ACC112 (cell line): ENCODE data around the gene MTCH2.
A peak's percentile ranks its signal among the peaks of the same experiment; 100 is the strongest.

Experiments
- H2AFZ ChIP-seq: fragments of 200-600 bp; sonication (generic); one replicate; pipeline ENCODE4 v1.6.0; 2017; ENCODE audit warnings: antibody characterized with exemption, low read length; ENCODE audit not compliant: unreplicated experiment
- H3K27ac ChIP-seq: fragments of 200-600 bp; sonication (generic); 2 replicates; pipeline ENCODE4 v1.5.1; 2014; ENCODE audit warnings: low read depth, mild to moderate bottlenecking, antibody characterized with exemption, low read length, moderate library complexity
- H3K27me3 ChIP-seq: fragments of 200-600 bp; sonication (generic); 2 replicates; pipeline ENCODE4 v1.6.1; 2014; ENCODE audit warnings: mild to moderate bottlenecking, antibody characterized with exemption, low read length, moderate library complexity, mixed read lengths; ENCODE audit not compliant: insufficient read depth
- H3K36me3 ChIP-seq: fragments of 200-600 bp; sonication (generic); 2 replicates; pipeline ENCODE4 v1.6.1; 2016; ENCODE audit warnings: mild to moderate bottlenecking, antibody characterized with exemption, low read length, moderate library complexity, mixed read lengths; ENCODE audit not compliant: insufficient read depth
- H3K4me1 ChIP-seq: fragments of 200-600 bp; sonication (generic); one replicate; pipeline ENCODE4 v1.6.1; 2016; ENCODE audit warnings: low read length, mixed read lengths; ENCODE audit not compliant: insufficient read depth, unreplicated experiment, control insufficient read depth
- H3K4me3 ChIP-seq: fragments of 200-600 bp; sonication (generic); 2 replicates; pipeline ENCODE4 v1.5.1; 2014; ENCODE audit warnings: mild to moderate bottlenecking, low read depth, low read length
- H3K79me2 ChIP-seq: fragments of 200-600 bp; sonication (generic); one replicate; pipeline ENCODE4 v1.6.0; 2016; ENCODE audit warnings: low read length; ENCODE audit not compliant: control insufficient read depth, unreplicated experiment, insufficient read depth

Gene MTCH2

DNA sequence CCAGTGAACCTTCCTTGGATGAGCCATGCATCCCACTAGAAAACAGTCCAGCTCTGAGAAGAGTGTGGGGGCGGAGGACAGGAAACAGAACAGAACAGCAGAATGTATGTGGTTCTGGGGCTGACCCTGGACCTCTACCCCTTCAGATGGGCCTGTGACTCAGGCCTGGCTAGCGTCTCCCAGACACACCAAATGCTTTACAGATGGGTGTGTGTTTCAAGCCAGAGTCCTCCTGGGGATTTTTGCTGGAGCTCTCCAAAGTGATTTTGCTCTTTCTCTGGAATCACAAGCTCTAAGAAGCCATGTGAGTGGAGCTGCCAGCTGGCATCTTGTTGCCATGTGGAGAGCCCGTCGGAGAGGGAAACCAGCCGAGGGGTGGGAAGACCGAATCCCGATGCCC lies 35.0 kb downstream of the MTCH2 start:
- no peaks in the 10 kb centered on the region for H3K36me3 ChIP-seq
- H2AFZ ChIP-seq, result no peak overlapping the region
- peak overlapping the region; percentile 48 for H3K27ac ChIP-seq
- H3K27me3 ChIP-seq, result no peaks in the 10 kb centered on the region
- H3K4me1 ChIP-seq, result peaks cover 23% of the 10 kb centered on the region
- H3K4me3 ChIP-seq, result peak overlapping the region; percentile 35
- H3K79me2 ChIP-seq, result no peaks in the 10 kb centered on the region

DNA sequence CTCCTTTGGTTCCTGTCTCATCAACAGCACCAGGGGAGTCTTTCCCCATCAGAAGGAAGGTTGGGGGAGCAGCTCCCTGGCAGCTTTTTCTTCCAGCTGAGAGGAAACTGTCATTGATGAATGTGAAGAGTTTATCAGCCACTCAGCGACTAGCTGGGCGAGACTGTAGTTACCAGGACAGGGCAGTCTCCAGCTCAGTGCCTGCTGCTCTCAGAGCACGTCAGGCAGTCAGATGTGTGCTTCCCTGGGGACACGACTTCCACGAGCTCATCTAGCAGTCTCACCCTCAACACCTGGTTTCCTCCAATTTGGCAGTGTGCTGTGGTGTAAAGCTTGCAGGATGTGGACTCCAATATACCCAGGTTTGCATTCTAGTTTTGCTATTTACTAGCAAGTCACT lies 35.6 kb downstream of the MTCH2 start:
- H2AFZ ChIP-seq, result no peak overlapping the region
- H3K27ac ChIP-seq, result peak overlapping the region; percentile 48
- H3K27me3 ChIP-seq, result no peaks in the 10 kb centered on the region
- H3K79me2 ChIP-seq, result no peaks in the 10 kb centered on the region
- peaks cover 23% of the 10 kb centered on the region for H3K4me1 ChIP-seq
- peak overlapping the region; percentile 21; the same call in 1 of the 2 replicates for H3K4me3 ChIP-seq
- H3K36me3 ChIP-seq, result no peaks in the 10 kb centered on the region

GRCh38 chr11:47605921-47606320 lies 36.4 kb downstream of the MTCH2 start:
- Histone ChIP-seq H3K4me1 (peaks cover 23% of the 10 kb centered on the region), H3K27ac (no peak overlapping the region), H3K36me3 (no peaks in the 10 kb centered on the region), H3K4me3 (no peak overlapping the region), H3K79me2 (no peaks in the 10 kb centered on the region), H2AFZ (no peak overlapping the region), H3K27me3 (no peaks in the 10 kb centered on the region)

GRCh38 chr11:47603295-47603694 lies 39.1 kb downstream of the MTCH2 start:
- Histone ChIP-seq H3K27me3 (no peaks in the 10 kb centered on the region), H3K79me2 (no peaks in the 10 kb centered on the region), H3K27ac (no peak overlapping the region), H3K4me3 (no peak overlapping the region), H2AFZ (no peak overlapping the region), H3K4me1 (peaks cover 21% of the 10 kb centered on the region), H3K36me3 (no peaks in the 10 kb centered on the region)

GRCh38 chr11:47599902-47600301 lies 42.5 kb downstream of the MTCH2 start:
- H3K36me3 ChIP-seq, result no peaks in the 10 kb centered on the region
- H2AFZ ChIP-seq, result no peak overlapping the region
- no peaks in the 10 kb centered on the region for H3K4me1 ChIP-seq
- H3K27ac ChIP-seq, result no peak overlapping the region
- no peaks in the 10 kb centered on the region for H3K79me2 ChIP-seq
- no peak overlapping the region for H3K4me3 ChIP-seq
- peaks cover 11% of the 10 kb centered on the region for H3K27me3 ChIP-seq

GRCh38 chr11:47595967-47596366 lies 46.4 kb downstream of the MTCH2 start:
- Histone ChIP-seq H3K27me3 (peaks cover 42% of the 10 kb centered on the region), H3K79me2 (no peaks in the 10 kb centered on the region), H2AFZ (no peak overlapping the region), H3K4me3 (no peak overlapping the region), H3K4me1 (peaks cover 7% of the 10 kb centered on the region), H3K36me3 (no peaks in the 10 kb centered on the region), H3K27ac (no peak overlapping the region)

DNA sequence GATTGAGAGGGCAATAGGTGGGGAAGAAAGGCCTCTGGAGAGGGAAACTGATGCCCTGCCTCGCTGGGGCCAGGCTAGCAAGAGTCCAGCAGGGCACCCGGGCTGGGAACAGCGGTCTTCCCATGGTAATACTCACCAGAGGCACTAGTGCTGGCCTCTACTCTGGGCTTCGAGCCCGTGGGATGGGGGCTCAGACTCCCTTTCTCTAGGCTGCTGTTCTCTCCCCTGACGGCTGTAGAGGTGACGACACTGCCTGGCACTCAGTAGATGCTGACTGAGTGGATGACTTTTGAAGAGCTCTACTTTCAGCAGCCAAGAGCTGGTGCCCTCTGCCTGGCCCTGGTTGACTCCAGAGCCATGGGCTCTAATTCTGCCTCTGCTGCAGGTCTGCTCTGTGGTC lies 47.3 kb downstream of the MTCH2 start:
- no peak overlapping the region for H3K4me3 ChIP-seq
- no peak overlapping the region for H3K27ac ChIP-seq
- peaks cover 42% of the 10 kb centered on the region for H3K27me3 ChIP-seq
- H3K36me3 ChIP-seq, result no peaks in the 10 kb centered on the region
- no peaks in the 10 kb centered on the region for H3K79me2 ChIP-seq
- H2AFZ ChIP-seq, result no peak overlapping the region
- peaks cover 7% of the 10 kb centered on the region for H3K4me1 ChIP-seq

DNA sequence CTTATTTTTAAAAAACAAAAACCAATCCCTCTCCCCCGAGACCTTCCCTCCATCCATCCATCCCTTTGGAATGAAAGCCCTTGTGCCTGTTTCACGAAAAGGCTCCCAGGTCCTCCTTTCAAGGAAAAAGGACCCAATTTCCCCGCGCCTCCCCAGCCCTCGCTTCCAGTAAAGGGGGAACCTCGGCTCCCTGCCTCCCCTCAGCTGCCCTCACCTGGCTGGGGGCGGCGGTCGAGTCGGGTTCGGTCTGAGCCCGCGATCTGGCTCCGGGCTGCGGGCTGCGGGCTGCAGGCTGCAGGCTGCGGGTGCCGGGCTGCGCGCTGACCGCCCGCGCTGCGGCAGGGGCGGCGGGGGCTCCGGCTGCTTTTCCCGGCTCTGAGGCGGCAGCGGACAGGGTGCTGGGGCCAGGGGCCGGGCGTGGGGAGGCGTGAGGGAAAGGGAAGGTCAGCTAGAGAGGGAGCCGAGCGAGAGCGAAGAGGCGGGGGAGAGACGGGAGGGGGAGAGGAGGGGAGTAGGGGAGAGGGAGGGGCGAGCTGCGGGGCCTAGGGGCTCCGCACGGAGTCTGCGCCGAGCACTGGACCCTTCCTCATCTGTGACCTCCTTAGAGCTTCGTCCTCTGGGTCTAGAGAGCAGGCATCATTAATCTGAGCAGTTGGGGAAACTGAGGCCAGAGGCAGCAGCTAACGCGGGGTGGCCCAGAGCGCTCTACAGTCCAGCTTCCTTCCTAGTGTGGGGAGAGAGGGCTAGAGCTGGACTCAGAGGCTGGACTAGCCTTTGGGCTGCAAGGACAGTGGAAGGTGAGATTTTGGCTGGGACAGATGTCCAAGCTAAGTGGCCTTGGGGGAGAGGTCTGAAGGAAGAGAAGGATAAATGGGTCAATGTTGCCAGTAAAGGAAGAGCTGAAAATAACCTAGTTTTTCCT lies 48.2 kb downstream of the MTCH2 start, which contains the start of gene C1QTNF4:
TSS of gene C1QTNF4 (minus strand) at position 478 of the 922 bp plus-strand sequence. CDS start 3,601 bp downstream, outside the sequence.
- H3K4me3 ChIP-seq, result peak within 1 kb of the TSS; percentile 72
- no peaks in the 10 kb centered on the region for H3K79me2 ChIP-seq
- no peaks in the 10 kb centered on the region for H3K36me3 ChIP-seq
- H2AFZ ChIP-seq, result peak within 1 kb of the TSS; percentile 53
- peaks cover 42% of the 10 kb centered on the region for H3K27me3 ChIP-seq
- H3K27ac ChIP-seq, result no peak within 1 kb of the TSS
- peaks cover 7% of the 10 kb centered on the region for H3K4me1 ChIP-seq

DNA sequence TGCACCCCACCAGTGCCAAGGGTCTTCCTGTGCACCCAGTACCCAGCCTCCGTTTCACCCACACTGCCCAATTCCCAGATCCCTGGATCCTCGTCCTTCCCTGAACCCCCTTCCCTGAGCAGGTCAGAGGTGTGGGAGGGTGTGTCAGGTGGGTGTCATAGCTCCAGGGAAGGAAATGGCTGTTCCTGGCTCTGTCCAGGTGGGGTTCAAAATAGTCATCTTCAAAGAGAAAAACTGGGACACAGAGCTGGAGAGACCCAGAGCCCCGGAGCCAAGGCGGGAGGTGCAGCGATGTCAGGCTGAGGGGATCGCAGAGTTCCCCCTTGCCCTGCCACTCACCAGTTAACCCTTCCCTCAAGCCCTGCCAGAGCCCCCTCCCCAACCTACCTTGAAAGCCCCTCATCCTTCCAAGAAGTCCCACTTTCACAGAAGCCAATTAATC lies 48.8 kb downstream of the MTCH2 start:
- no peaks in the 10 kb centered on the region for H3K79me2 ChIP-seq
- peaks cover 42% of the 10 kb centered on the region for H3K27me3 ChIP-seq
- H3K27ac ChIP-seq, result no peak overlapping the region
- H2AFZ ChIP-seq, result no peak overlapping the region
- peaks cover 7% of the 10 kb centered on the region for H3K4me1 ChIP-seq
- peak overlapping the region; percentile 72 for H3K4me3 ChIP-seq
- H3K36me3 ChIP-seq, result no peaks in the 10 kb centered on the region

DNA sequence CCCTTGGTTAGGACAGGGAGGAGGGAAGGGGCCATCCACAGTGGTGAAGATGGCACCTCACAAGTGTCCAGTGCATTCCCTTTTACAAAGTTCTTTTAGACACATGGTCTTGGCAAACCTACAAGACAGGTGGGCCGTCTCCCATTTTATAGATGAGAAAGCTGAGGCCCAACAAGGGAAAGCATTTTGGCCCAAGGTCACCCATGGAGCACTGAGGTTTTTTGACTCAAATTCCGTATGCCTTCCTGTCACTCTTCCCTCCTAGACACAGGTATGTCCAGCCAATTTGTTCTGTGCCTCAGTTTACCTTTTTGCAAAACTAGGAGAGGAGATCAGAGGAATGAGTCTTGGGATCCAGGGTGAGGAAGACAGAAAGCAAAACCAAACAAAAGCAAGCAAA lies 49.4 kb downstream of the MTCH2 start:
- Histone ChIP-seq H3K79me2 (no peaks in the 10 kb centered on the region), H2AFZ (no peak overlapping the region), H3K27ac (no peak overlapping the region), H3K4me3 (no peak overlapping the region), H3K4me1 (peaks cover 7% of the 10 kb centered on the region), H3K36me3 (no peaks in the 10 kb centered on the region), H3K27me3 (peaks cover 42% of the 10 kb centered on the region)

- Histone ChIP-seq H2AFZ (no peak overlapping the region), H3K36me3 (no peaks in the 10 kb centered on the region), H3K4me3 (no peak overlapping the region), H3K4me1 (peaks cover 7% of the 10 kb centered on the region), H3K27ac (no peak overlapping the region), H3K79me2 (no peaks in the 10 kb centered on the region), H3K27me3 (peaks cover 42% of the 10 kb centered on the region)
These were observed 50.1 kb downstream of the MTCH2 start for GRCh38 chr11:47592251-47592650.
